Activated naive CD8-positive, alpha-beta T cell treated with anti-CD3 and anti-CD28 coated beads for 36 hours (primary cell): ENCODE results near the gene TANK. TPM values are rescaled to one million over a fixed set of nuclear protein-coding genes. Genes with fewer than 3 reads are reported as not detected.
"Not testable (repeated sequence)": the region's sequence is repeated elsewhere in the genome, so short reads cannot be mapped to it uniquely, and the experiment has no call there.

Experiments
- DNase-seq: peaks from one replicate; pipeline ENCODE4 v3.0.0; 2021
- H3K27ac Mint-ChIP-seq: one replicate; pipeline ENCODE4 v1.8.0; 2022; ENCODE audit warnings: mild to moderate bottlenecking, moderate library complexity, mixed read lengths
- H3K27me3 Mint-ChIP-seq: one replicate; pipeline ENCODE4 v1.8.0; 2022; ENCODE audit warnings: mild to moderate bottlenecking, mixed read lengths
- H3K36me3 Mint-ChIP-seq: one replicate; pipeline ENCODE4 v1.8.0; 2021; ENCODE audit warnings: mild to moderate bottlenecking, mixed read lengths
- H3K4me1 Mint-ChIP-seq: one replicate; pipeline ENCODE4 v1.8.0; 2021; ENCODE audit warnings: mixed read lengths
- H3K4me3 Mint-ChIP-seq: one replicate; pipeline ENCODE4 v1.8.0; 2022; ENCODE audit warnings: mild to moderate bottlenecking, moderate library complexity, mixed read lengths
- H3K9me3 Mint-ChIP-seq: one replicate; pipeline ENCODE4 v1.8.0; 2022; ENCODE audit warnings: mixed read lengths
- total RNA-seq, 2 experiments: library from RNA; stranded (reverse); gene quantifications; one replicate each; pipeline ENCODE4 v1.2.3, GENCODE V29; 2021

Gene TANK
- total RNA-seq, 2 experiments from 2014 or later, result 53.1 to 55.0 TPM

GRCh38 chr2:161244387-161245260, 84.4 kb downstream of the TANK start:
- Mint-ChIP-seq H3K4me3 (peak overlapping the region; percentile 92), H3K27me3 (peaks cover 29% of the 10 kb centered on the region), H3K4me1 (peaks cover 42% of the 10 kb centered on the region), H3K27ac (peak overlapping the region; percentile 95)
- peak; percentile 70 for DNase-seq
- not testable (repeated sequence) for H3K9me3 Mint-ChIP-seq, H3K36me3 Mint-ChIP-seq

GRCh38 chr2:161245261-161245553, 85.0 kb downstream of the TANK start:
- peaks cover 8% of the 10 kb centered on the region for H3K36me3 Mint-ChIP-seq
- H3K27ac Mint-ChIP-seq, result peak overlapping the region; percentile 95
- H3K4me1 Mint-ChIP-seq, result peaks cover 42% of the 10 kb centered on the region
- peak overlapping the region; percentile 92 for H3K4me3 Mint-ChIP-seq
- no peak for DNase-seq
- peaks cover 29% of the 10 kb centered on the region for H3K27me3 Mint-ChIP-seq
- no peaks in the 10 kb centered on the region for H3K9me3 Mint-ChIP-seq

- Mint-ChIP-seq H3K9me3 (no peaks in the 10 kb centered on the region), H3K27ac (peak overlapping the region; percentile 95), H3K27me3 (peaks cover 29% of the 10 kb centered on the region), H3K4me1 (peaks cover 43% of the 10 kb centered on the region), H3K4me3 (peak overlapping the region; percentile 92), H3K36me3 (peaks cover 8% of the 10 kb centered on the region)
- DNase-seq, result no peak
These were observed 85.4 kb downstream of the TANK start for GRCh38 chr2:161245671-161246070.

GRCh38 chr2:161246281-161246680, 86.1 kb downstream of the TANK start:
- no peak for DNase-seq
- Mint-ChIP-seq H3K4me1 (peaks cover 43% of the 10 kb centered on the region), H3K4me3 (peak overlapping the region; percentile 92), H3K9me3 (no peaks in the 10 kb centered on the region), H3K27me3 (peaks cover 29% of the 10 kb centered on the region), H3K36me3 (peaks cover 8% of the 10 kb centered on the region), H3K27ac (peak overlapping the region; percentile 95)

- Mint-ChIP-seq H3K27ac (no peak overlapping the region), H3K4me3 (no peak overlapping the region), H3K4me1 (peaks cover 21% of the 10 kb centered on the region), H3K27me3 (peaks cover 14% of the 10 kb centered on the region), H3K36me3 (peaks cover 3% of the 10 kb centered on the region), H3K9me3 (no peaks in the 10 kb centered on the region)
- DNase-seq, result no peak
These were observed 90.7 kb downstream of the TANK start for GRCh38 chr2:161250864-161251436.

- Mint-ChIP-seq H3K4me1 (no peaks in the 10 kb centered on the region), H3K4me3 (no peak overlapping the region), H3K36me3 (no peaks in the 10 kb centered on the region), H3K9me3 (no peaks in the 10 kb centered on the region), H3K27me3 (no peaks in the 10 kb centered on the region), H3K27ac (no peak overlapping the region)
- DNase-seq, result no peak
These were observed 97.1 kb downstream of the TANK start for GRCh38 chr2:161257123-161257952.

- Mint-ChIP-seq H3K27ac (no peak overlapping the region), H3K36me3 (no peaks in the 10 kb centered on the region), H3K27me3 (peaks cover 17% of the 10 kb centered on the region), H3K4me3 (no peak overlapping the region), H3K9me3 (no peaks in the 10 kb centered on the region), H3K4me1 (no peaks in the 10 kb centered on the region)
- DNase-seq, result no peak
These were observed 105.6 kb downstream of the TANK start for GRCh38 chr2:161265874-161266273.

GRCh38 chr2:161269111-161269510, 108.9 kb downstream of the TANK start:
- Mint-ChIP-seq H3K27ac (no peak overlapping the region), H3K4me1 (no peaks in the 10 kb centered on the region), H3K4me3 (no peak overlapping the region), H3K36me3 (no peaks in the 10 kb centered on the region), H3K27me3 (peaks cover 10% of the 10 kb centered on the region), H3K9me3 (no peaks in the 10 kb centered on the region)
- no peak for DNase-seq

- H3K27ac Mint-ChIP-seq, result no peak overlapping the region
- no peak for DNase-seq
- H3K4me3 Mint-ChIP-seq, result no peak overlapping the region
- no peaks in the 10 kb centered on the region for H3K4me1 Mint-ChIP-seq
- no peaks in the 10 kb centered on the region for H3K9me3 Mint-ChIP-seq
- no peaks in the 10 kb centered on the region for H3K36me3 Mint-ChIP-seq
- no peaks in the 10 kb centered on the region for H3K27me3 Mint-ChIP-seq
These were observed 113.0 kb downstream of the TANK start for GRCh38 chr2:161273038-161273760.

- not testable (repeated sequence) for H3K9me3 Mint-ChIP-seq, DNase-seq, H3K4me1 Mint-ChIP-seq, H3K27ac Mint-ChIP-seq, H3K36me3 Mint-ChIP-seq, H3K27me3 Mint-ChIP-seq, H3K4me3 Mint-ChIP-seq
These were observed 118.5 kb downstream of the TANK start for GRCh38 chr2:161278564-161279229.

- H3K9me3 Mint-ChIP-seq, H3K27ac Mint-ChIP-seq, H3K36me3 Mint-ChIP-seq, H3K4me3 Mint-ChIP-seq, H3K4me1 Mint-ChIP-seq, DNase-seq, H3K27me3 Mint-ChIP-seq: not testable (repeated sequence)
These were observed 119.1 kb downstream of the TANK start for GRCh38 chr2:161279230-161279815.

GRCh38 chr2:161280906-161281323, 120.7 kb downstream of the TANK start:
- not testable (repeated sequence) for H3K27me3 Mint-ChIP-seq, H3K27ac Mint-ChIP-seq, H3K36me3 Mint-ChIP-seq, H3K9me3 Mint-ChIP-seq, H3K4me1 Mint-ChIP-seq, H3K4me3 Mint-ChIP-seq
- DNase-seq, result peak; percentile 17

- not testable (repeated sequence) for H3K27me3 Mint-ChIP-seq, H3K27ac Mint-ChIP-seq, DNase-seq, H3K4me1 Mint-ChIP-seq, H3K9me3 Mint-ChIP-seq, H3K36me3 Mint-ChIP-seq, H3K4me3 Mint-ChIP-seq
These were observed 121.5 kb downstream of the TANK start for GRCh38 chr2:161281615-161282310.

GRCh38 chr2:161282311-161282644, 122.0 kb downstream of the TANK start:
- H3K9me3 Mint-ChIP-seq, DNase-seq, H3K4me3 Mint-ChIP-seq, H3K4me1 Mint-ChIP-seq, H3K27ac Mint-ChIP-seq, H3K36me3 Mint-ChIP-seq: not testable (repeated sequence)
- H3K27me3 Mint-ChIP-seq, result peaks cover 12% of the 10 kb centered on the region
